IMR-90 (cell line): Measurements from ENCODE around the gene HSPA9. TPM values are rescaled to one million over a fixed set of nuclear protein-coding genes. Genes with fewer than 3 reads are reported as not detected.

Source experiments
- ATAC-seq: fragments of 200-7000 bp; cut with Tn5 transposase; 2 replicates; pipeline ENCODE4 v1.9.1; 2020; ENCODE audit warnings: low read depth, mild to moderate bottlenecking, moderate library complexity
- BruUV-seq: library from RNA; stranded (reverse); fragments of 400-500 nt; replicated peaks from 2 replicates; lab custom pipeline; 2021; lab: Mats Ljungman, UMichigan
- CTCF ChIA-PET: fragments of 300-600 bp; formaldehyde crosslinking; extraction: SDS; loops from one replicate; lab custom pipeline; 2021; ENCODE audit warnings: antibody characterized with exemption; lab: Yijun Ruan, JAX
- POLR2A ChIA-PET: fragments of 300-600 bp; sonication (Branson Sonifier 250); formaldehyde crosslinking; loops from one replicate; lab custom pipeline; 2022; ENCODE audit warnings: antibody characterized with exemption; ENCODE audit not compliant: unreplicated experiment; lab: Charles Lee
- DNase-seq: peaks from one replicate; pipeline ENCODE4 v3.0.0; 2013
- H2AFZ ChIP-seq: replicated peaks from 2 replicates; pipeline ENCODE3; 2013; ENCODE audit warnings: low read length, mild to moderate bottlenecking; ENCODE audit not compliant: poor library complexity
- H2AK5ac ChIP-seq: 2 replicates; pipeline ENCODE4 v1.6.1; 2013; ENCODE audit warnings: low read depth, low read length, inconsistent platforms
- H2AK9ac ChIP-seq: replicated peaks from 2 replicates; pipeline ENCODE3; 2013; ENCODE audit warnings: mild to moderate bottlenecking, low read depth, low read length, moderate library complexity; ENCODE audit not compliant: poor library complexity
- H2BK120ac ChIP-seq: 2 replicates; pipeline ENCODE4 v1.6.1; 2013; ENCODE audit warnings: low read depth, low read length, inconsistent platforms
- H2BK15ac ChIP-seq: 3 replicates; pipeline ENCODE4 v1.6.1; 2013; ENCODE audit warnings: low read depth, low read length, inconsistent platforms
- H2BK20ac ChIP-seq: 2 replicates; pipeline ENCODE4 v1.6.1; 2013; ENCODE audit warnings: low read depth, mild to moderate bottlenecking, inconsistent platforms, low read length, moderate library complexity
- H2BK5ac ChIP-seq: 2 replicates; pipeline ENCODE4 v1.6.1; 2013; ENCODE audit warnings: mild to moderate bottlenecking, low read depth, low read length, inconsistent platforms; ENCODE audit not compliant: poor library complexity, severe bottlenecking
- H3K14ac ChIP-seq: replicated peaks from 2 replicates; pipeline ENCODE4 v1.6.1; 2013; ENCODE audit warnings: low read depth, low read length, inconsistent platforms
- H3K18ac ChIP-seq: 2 replicates; pipeline ENCODE4 v1.6.1; 2013; ENCODE audit warnings: low read depth, low read length, control low read depth
- H3K23ac ChIP-seq: 2 replicates; pipeline ENCODE4 v1.6.1; 2013; ENCODE audit warnings: low read depth, low read length, inconsistent platforms
- H3K27ac ChIP-seq: 2 replicates; pipeline ENCODE4 v1.5.1; 2013; ENCODE audit warnings: mild to moderate bottlenecking, control low read depth, low read length; ENCODE audit not compliant: insufficient read depth
- H3K27me3 ChIP-seq: 2 replicates; pipeline ENCODE4 v1.6.1; 2013; ENCODE audit warnings: low read length; ENCODE audit not compliant: control insufficient read depth, insufficient read depth
- H3K36me3 ChIP-seq: 2 replicates; pipeline ENCODE4 v1.6.1; 2013; ENCODE audit warnings: low read length, mixed read lengths; ENCODE audit not compliant: control insufficient read depth, insufficient read depth
- H3K4ac ChIP-seq: 2 replicates; pipeline ENCODE4 v1.6.1; 2013; ENCODE audit warnings: low read depth, low read length, inconsistent platforms
- H3K4me1 ChIP-seq: 2 replicates; pipeline ENCODE4 v1.6.1; 2013; ENCODE audit warnings: low read length, mixed read lengths; ENCODE audit not compliant: control insufficient read depth, insufficient read depth
- H3K4me2 ChIP-seq: 2 replicates; pipeline ENCODE4 v1.6.1; 2013; ENCODE audit warnings: low read depth, mild to moderate bottlenecking, control low read depth, low read length, moderate library complexity
- H3K4me3 ChIP-seq: 2 replicates; pipeline ENCODE4 v1.5.1; 2013; ENCODE audit warnings: low read depth, mild to moderate bottlenecking, control low read depth, low read length, moderate library complexity; ENCODE audit not compliant: insufficient read depth
- H3K56ac ChIP-seq: 2 replicates; pipeline ENCODE4 v1.6.1; 2013; ENCODE audit warnings: low read length, inconsistent platforms; ENCODE audit not compliant: insufficient read depth; ENCODE audit errors: extremely low read depth
- H3K79me1 ChIP-seq, 2 experiments: 2 replicates each; pipeline ENCODE4 v1.6.1; 2013; ENCODE audit warnings: low read length in 2 of 2, inconsistent platforms in 1 of 2, low read depth in 1 of 2
- H3K9ac ChIP-seq: 2 replicates; pipeline ENCODE4 v1.6.1; 2013; ENCODE audit warnings: low read depth, low read length, control low read depth
- H3K9me1 ChIP-seq: 2 replicates; pipeline ENCODE4 v1.6.1; 2013; ENCODE audit warnings: low read length, inconsistent platforms; ENCODE audit not compliant: insufficient read depth
- H3K9me3 ChIP-seq: 2 replicates; pipeline ENCODE4 v1.6.1; 2013; ENCODE audit warnings: low read length; ENCODE audit not compliant: control insufficient read depth, insufficient read depth
- H4K20me1 ChIP-seq: 2 replicates; pipeline ENCODE4 v1.6.1; 2013; ENCODE audit warnings: low read length, inconsistent platforms; ENCODE audit not compliant: insufficient read depth
- H4K5ac ChIP-seq: 2 replicates; pipeline ENCODE4 v1.6.1; 2013; ENCODE audit warnings: mild to moderate bottlenecking, low read depth, low read length, control low read depth
- H4K8ac ChIP-seq, 2 experiments: 2 replicates each; pipeline ENCODE4 v1.6.1; 2013; ENCODE audit warnings: low read depth in 2 of 2, low read length in 2 of 2, control low read depth in 1 of 2, inconsistent platforms in 1 of 2
- H4K91ac ChIP-seq: 2 replicates; pipeline ENCODE4 v1.6.1; 2013; ENCODE audit warnings: low read depth, low read length, inconsistent platforms; ENCODE audit not compliant: insufficient read depth
- MXI1 ChIP-seq: IDR thresholded peaks from 2 replicates; pipeline ENCODE4 v1.6.1; 2012; ENCODE audit warnings: low read depth, mild to moderate bottlenecking, low read length, moderate library complexity, borderline replicate concordance
- RFX5 ChIP-seq: IDR thresholded peaks from 2 replicates; pipeline ENCODE4 v1.8.0; 2012; ENCODE audit warnings: low read depth, mild to moderate bottlenecking, low read length, moderate library complexity
- WGBS, 2 experiments: methylation state at CpG; one replicate each; pipeline versions ENCODE4 v1.1.5 to v1.1.7; 2013; ENCODE audit warnings: missing lambda C conversion rate in 2 of 2; ENCODE audit not compliant: insufficient read length in 1 of 2; ENCODE audit errors: extremely low coverage in 2 of 2; 5-methylcytosine and 5-hydroxymethylcytosine counted together
- dilution Hi-C: fragments of 300-500 bp; cut with HindIII; formaldehyde crosslinking; loops from one replicate; pipeline ENCODE4 v1.14.3; 2018; ENCODE audit warnings: low sequenced_read_pairs; ENCODE audit not compliant: unreplicated experiment
- in situ Hi-C: fragments of 300-500 bp; cut with MboI; formaldehyde crosslinking; loops from 3 replicates; pipeline ENCODE4 v1.14.3; 2019; ENCODE audit warnings: low sequenced_read_pairs, inconsistent platforms, mixed read lengths
- intact Hi-C: fragments of 100-400 bp; cut with micrococcal nuclease; formaldehyde crosslinking; loops from 2 replicates; pipeline ENCODE4 v1.10.0; 2022
- polyA plus RNA-seq, 3 experiments: library from polyadenylated mRNA; depleted of rRNA; stranded (reverse); fragments of >200 nt; gene quantifications; 2 replicates each; pipeline ENCODE4 v1.2.3, GENCODE V29; 2012; ENCODE audit warnings: low replicate concordance in 1 of 3
- total RNA-seq: library from RNA; depleted of rRNA; stranded (reverse); fragments of >200 nt; gene quantifications from 2 replicates; pipeline ENCODE4 v1.2.3, GENCODE V29; 2012
- TF ChIP-seq, protein P1 (sequence below): conservative IDR thresholded peaks from 2 replicates; pipeline ENCODE4 v1.5.1; 2012; ENCODE audit warnings: mild to moderate bottlenecking, low read depth, low read length, improper control_type of control experiment

HSPA9 gene
- total and polyA plus RNA-seq, 2 of the 4 experiments (the other 2 are of a cell fraction), result 157 to 472 TPM

DNA sequence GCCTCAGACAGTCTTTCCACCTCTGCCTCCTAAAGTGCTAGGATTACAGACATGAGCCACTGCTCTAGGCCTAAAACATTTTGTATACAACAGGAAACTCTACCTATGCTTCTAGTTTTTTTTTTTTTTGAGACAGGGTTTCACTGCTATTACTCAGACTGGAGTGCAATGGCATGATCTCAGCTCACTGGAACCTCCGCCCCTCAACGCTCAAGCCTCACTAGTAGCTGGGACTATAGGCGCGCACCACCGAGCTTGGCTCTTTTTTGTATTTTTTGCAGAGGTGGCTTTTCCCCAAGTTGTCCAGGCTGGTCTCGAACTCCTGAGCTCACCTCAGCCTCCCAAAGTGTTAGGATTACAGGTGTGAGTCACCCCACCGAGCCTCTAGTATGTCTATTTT, 5.4 kb downstream of the HSPA9 start:
- no peak overlapping the region for H2BK15ac ChIP-seq
- dilution Hi-C loops, result no loop called here
- no peak overlapping the region for H4K8ac ChIP-seq
- no peaks in the 10 kb centered on the region for H3K9me3 ChIP-seq
- no peak overlapping the region for H4K5ac ChIP-seq
- H3K4me2 ChIP-seq, result no peak overlapping the region
- H3K36me3 ChIP-seq, result peaks cover 63% of the 10 kb centered on the region
- H3K4ac ChIP-seq, result no peak overlapping the region
- in situ Hi-C loops, result loop anchor here (10.0 kb wide), 1 partner anchor 695 kb away; no protein-coding TSS in a partner anchor
- peaks cover 48 to 67% of the 10 kb centered on the region in 2 experiments for H3K79me1 ChIP-seq
- H3K18ac ChIP-seq, result no peak overlapping the region
- H2BK120ac ChIP-seq, result no peak overlapping the region
- ChIA-PET POLR2A (interaction anchor here (0.6 kb wide), 1 partner anchor 50 kb away, joined by 3 read pairs; no protein-coding TSS in a partner anchor), CTCF (no interaction called here)
- H2AK9ac ChIP-seq, result no peak overlapping the region
- intact Hi-C loops, result no loop called here
- H3K4me3 ChIP-seq, result no peak overlapping the region
- no TSS peak for BruUV-seq
- no peak overlapping the region for H2BK20ac ChIP-seq
- no peak overlapping the region for H2AFZ ChIP-seq
- no peak overlapping the region; the same call in 1 of the 2 replicates for H3K23ac ChIP-seq
- no peaks in the 10 kb centered on the region for H3K27me3 ChIP-seq
- WGBS, 2 experiments, result 100% methylated on average over 3 of the region's 7 CpGs; no CpG with 5 or more reads in 1 of the 2 experiments
- H3K14ac ChIP-seq, result no peak overlapping the region
- H2AK5ac ChIP-seq, result no peak overlapping the region
- no peak overlapping the region for H3K56ac ChIP-seq
- H3K27ac ChIP-seq, result no peak overlapping the region
- TF ChIP-seq MXI1, result no peak
- no peak for TF ChIP-seq RFX5
- TF ChIP-seq, protein P1, sequence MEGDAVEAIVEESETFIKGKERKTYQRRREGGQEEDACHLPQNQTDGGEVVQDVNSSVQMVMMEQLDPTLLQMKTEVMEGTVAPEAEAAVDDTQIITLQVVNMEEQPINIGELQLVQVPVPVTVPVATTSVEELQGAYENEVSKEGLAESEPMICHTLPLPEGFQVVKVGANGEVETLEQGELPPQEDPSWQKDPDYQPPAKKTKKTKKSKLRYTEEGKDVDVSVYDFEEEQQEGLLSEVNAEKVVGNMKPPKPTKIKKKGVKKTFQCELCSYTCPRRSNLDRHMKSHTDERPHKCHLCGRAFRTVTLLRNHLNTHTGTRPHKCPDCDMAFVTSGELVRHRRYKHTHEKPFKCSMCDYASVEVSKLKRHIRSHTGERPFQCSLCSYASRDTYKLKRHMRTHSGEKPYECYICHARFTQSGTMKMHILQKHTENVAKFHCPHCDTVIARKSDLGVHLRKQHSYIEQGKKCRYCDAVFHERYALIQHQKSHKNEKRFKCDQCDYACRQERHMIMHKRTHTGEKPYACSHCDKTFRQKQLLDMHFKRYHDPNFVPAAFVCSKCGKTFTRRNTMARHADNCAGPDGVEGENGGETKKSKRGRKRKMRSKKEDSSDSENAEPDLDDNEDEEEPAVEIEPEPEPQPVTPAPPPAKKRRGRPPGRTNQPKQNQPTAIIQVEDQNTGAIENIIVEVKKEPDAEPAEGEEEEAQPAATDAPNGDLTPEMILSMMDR, result no peak
- H3K4me1 ChIP-seq, result peaks cover 2% of the 10 kb centered on the region
- peaks cover 49% of the 10 kb centered on the region for H4K20me1 ChIP-seq
- ATAC-seq (no peak), DNase-seq (peak; percentile 40)
- no peak overlapping the region for H3K9ac ChIP-seq
- H3K9me1 ChIP-seq, result 0 out of 2 replicates have a peak, but pooled peaks cover 4% of the 10 kb centered on the region
- no peak overlapping the region for H4K91ac ChIP-seq
- H2BK5ac ChIP-seq, result no peak overlapping the region
